DOHH2 (cell line): ENCODE results near the gene DEPDC1B.

ENCODE experiments used
- CTCF ChIP-seq: fragments of 200-600 bp; sonication (generic); IDR thresholded peaks from one replicate; pipeline ENCODE4 v1.5.1; 2014; ENCODE audit warnings: antibody characterized with exemption, mild to moderate bottlenecking, low read depth, low read length; ENCODE audit not compliant: poor library complexity, severe bottlenecking
- EZH2phosphoT487 ChIP-seq: fragments of 200-600 bp; sonication (generic); IDR thresholded peaks from 2 replicates; pipeline ENCODE4 v1.6.1; 2017; ENCODE audit warnings: borderline replicate concordance, mild to moderate bottlenecking, antibody characterized with exemption, low read length, moderate library complexity, mixed read lengths

- TF ChIP-seq CTCF (no peak), EZH2phosphoT487 (no peak)
Measured at GRCh38 chr5:60590172-60590571, 109.8 kb downstream of the DEPDC1B start.
